Thyroid gland (tissue), 4 donors: ENCODE results near the gene BNIP3.

ENCODE experiments used
- CTCF ChIP-seq, 6 experiments: fragments of 200-600 bp in 3 of 6; fragments of 450-650 bp in 3 of 6; sonication (generic) in 3 of 6; IDR thresholded peaks; one replicate each; pipeline ENCODE4 v1.5.1; 2016 to 2019; ENCODE audit warnings: antibody characterized with exemption in 6 of 6, mild to moderate bottlenecking in 2 of 6, inconsistent platforms in 1 of 6, moderate library complexity in 1 of 6
- POLR2A ChIP-seq, 2 donors: fragments of 450-650 bp; IDR thresholded peaks; one replicate each; pipeline ENCODE4 v1.6.1; 2017; ENCODE audit warnings: antibody characterized with exemption in 2 of 2, mild to moderate bottlenecking in 2 of 2, moderate library complexity in 1 of 2

GRCh38 chr10:131921184-131921583, 60.5 kb downstream of the BNIP3 start:
- TF ChIP-seq CTCF (IDR thresholded peaks at IDR 0.05) (no peak), POLR2A (IDR thresholded peaks at IDR 0.05) (no peak)
